GM18505 (cell line): Measurements from ENCODE around the gene ARSB.

ENCODE experiments used
- ATAC-seq: cut with Tn5 transposase; IDR thresholded peaks from one replicate; pipeline ENCODE4 v1.9.1; 2021; ENCODE audit not compliant: unreplicated experiment
- POLR2A ChIP-seq: IDR thresholded peaks from 4 replicates; pipeline ENCODE4 v1.6.1; 2011; ENCODE audit warnings: borderline replicate concordance; ENCODE audit not compliant: insufficient read depth, insufficient read length; ENCODE audit errors: extremely low read depth

ARSB gene

DNA sequence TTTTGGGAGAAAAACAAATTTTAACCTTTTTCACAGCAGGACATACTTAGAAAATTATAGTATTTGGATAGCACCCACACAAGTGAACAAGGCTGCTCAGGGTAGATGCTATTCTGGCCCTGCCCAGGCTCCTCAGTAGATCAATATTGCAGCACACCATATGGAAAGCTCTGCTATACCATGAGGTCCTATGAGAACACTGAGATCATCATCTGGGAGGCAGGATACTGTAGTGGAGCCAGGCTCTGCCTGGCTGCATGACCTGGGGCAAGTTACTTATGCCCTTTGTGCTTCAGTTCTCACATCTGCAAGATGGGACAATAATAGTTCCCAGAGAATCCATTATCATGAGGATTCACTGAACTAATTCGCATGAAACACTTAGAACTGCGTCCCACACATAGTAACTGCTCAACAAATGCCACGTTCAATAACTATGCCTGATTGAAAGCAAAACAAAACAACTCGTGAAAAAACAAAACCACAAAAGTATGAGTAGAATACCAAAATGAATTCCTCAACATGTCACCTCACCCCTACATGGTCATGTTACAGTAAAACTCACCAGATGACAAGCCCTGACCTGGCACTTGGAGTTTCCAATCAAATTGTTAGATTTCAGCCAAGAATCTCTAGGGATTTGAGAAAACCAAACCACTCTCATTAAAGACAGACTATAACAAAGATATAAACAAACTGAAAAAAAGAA, 31.9 kb downstream of the ARSB start:
- no peak for ATAC-seq
- no peak for TF ChIP-seq POLR2A

- no peak for ATAC-seq
- TF ChIP-seq POLR2A, result no peak
Measured at GRCh38 chr5:78930721-78931120, 54.4 kb downstream of the ARSB start.

- ATAC-seq, result no peak
- TF ChIP-seq POLR2A, result no peak
Measured at GRCh38 chr5:78929833-78930232, 55.3 kb downstream of the ARSB start.

DNA sequence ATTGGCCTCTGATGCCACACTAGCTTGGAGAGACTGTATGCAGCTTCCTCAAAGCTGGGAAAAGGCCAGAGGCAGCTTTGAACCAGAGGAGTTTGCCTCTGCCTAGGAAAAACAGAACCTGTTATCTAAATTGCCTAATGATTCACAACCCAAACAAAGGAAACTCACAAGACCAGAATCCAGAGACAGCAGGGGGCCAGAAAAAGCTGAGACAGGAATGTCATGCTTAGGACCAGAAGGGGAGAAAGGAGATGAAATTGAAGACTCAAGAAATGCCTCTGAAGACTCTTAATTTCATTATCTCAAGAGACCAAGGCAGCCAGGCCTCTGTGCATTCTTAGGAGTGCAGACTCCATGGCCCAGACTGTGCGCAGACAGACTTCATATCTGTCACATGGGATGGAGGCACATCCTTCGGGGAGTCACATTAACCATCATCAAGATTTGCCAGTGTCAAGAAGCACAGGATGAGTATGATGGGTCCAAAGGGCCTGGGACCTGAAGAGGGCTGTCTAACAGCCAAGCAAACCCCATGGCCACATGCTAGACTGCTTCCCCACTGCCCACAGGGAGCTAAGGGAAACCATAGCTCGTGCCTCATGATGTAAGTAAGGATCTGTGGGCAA, 57.3 kb downstream of the ARSB start:
- ATAC-seq, result no peak
- TF ChIP-seq POLR2A, result no peak

DNA sequence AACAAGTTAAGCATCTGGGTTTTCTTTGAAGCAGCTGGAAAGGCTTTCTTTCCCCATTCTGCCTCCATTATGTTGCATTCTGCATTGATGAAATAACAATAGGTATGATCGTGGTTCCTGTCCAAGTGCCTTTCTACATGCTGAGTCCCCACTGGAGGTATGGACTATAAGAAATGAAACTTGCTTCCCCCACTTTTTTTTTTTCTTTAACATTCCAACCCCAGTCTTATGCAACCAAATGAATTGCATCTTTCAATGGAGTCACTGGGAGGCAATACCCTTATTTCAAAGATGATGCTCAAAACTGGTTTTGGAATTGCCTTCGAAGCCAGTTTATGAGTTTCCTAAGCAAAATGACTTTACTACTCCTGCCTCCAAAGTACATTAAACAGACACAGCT, 58.9 kb downstream of the ARSB start:
- no peak for ATAC-seq

DNA sequence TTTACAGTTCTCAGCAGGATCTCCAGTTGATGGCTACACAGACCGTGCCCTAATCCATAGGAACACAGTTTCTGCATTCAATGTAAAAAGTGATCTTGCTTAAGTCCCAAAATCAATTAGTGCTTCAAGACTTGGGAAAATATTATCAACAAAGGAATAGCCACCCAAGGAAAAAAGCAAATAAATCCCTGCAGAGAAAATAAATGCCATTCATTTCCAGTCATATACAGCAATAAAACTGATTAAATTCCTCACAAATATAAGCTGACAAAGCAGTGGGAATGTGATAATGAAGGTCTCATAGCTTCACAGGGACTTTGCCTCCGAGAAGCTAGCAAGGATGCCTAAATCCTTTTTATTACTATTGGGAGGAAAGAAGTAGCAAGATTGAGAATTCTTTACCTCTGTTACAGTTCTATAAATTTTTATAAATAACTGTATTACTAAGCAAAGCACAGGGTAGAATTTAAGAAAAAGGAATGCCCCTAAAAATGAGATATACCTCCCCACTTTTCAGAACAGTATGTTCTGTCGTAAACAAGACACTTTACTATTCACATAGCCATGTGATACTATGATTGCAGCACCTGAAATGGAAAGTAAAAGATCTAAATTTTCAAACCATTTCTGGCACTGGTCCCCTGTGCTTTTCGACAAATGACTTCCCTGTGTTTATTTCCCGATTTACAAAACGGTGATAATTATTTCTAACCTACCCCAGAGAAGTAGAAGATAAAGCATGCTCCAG, 59.8 kb downstream of the ARSB start:
- no peak for TF ChIP-seq POLR2A
- no peak for ATAC-seq

More for the DNA sequence above, 58.9 kb downstream of the ARSB start:
- no peak for TF ChIP-seq POLR2A

DNA sequence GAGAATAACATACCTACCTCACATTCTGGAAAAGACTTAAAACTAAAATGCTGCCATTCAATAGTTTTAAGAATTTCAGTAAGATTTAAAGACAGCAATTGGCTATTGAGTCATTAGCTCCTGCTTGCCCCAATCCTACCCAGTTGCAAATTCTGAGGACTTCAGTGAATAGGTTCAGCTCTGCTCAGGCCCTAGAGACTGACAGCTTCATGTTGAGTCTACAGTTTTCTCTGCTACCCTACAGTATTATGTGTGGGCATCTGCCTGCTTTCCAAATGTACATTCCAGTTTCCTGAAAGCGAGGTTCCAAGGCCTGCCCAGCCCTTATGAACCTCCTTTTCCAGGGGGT, 61.5 kb downstream of the ARSB start:
- TF ChIP-seq POLR2A, result no peak
- ATAC-seq, result no peak

- peak; percentile 84 for ATAC-seq
- no peak for TF ChIP-seq POLR2A
Measured at GRCh38 chr5:78922879-78923621, 62.1 kb downstream of the ARSB start.

- TF ChIP-seq POLR2A, result no peak
- no peak for ATAC-seq
Measured at GRCh38 chr5:78920604-78921003, 64.5 kb downstream of the ARSB start.

- no peak for ATAC-seq
- no peak for TF ChIP-seq POLR2A
Measured at GRCh38 chr5:78919796-78920195, 65.3 kb downstream of the ARSB start.

DNA sequence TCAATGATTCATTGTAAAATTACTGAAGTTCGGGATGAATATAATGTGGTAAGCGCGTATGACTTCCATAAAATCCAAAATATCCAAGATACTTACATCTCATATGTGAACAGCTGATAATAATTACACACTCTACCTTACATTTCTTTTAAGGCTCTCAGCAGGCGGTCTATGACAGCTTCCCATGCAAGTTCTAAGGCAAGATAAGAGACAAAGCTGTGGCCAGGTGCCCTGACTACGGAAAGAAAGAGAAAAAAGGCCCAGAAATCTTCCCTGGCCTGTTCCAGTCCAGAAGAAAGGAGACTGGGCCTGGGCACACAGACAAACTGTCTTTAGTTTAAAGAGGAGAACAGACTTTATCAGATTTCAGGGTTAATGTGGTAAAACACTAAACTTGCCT, 69.1 kb downstream of the ARSB start:
- no peak for ATAC-seq
- no peak for TF ChIP-seq POLR2A

GRCh38 chr5:78915170-78915569, 69.9 kb downstream of the ARSB start:
- no peak for ATAC-seq
- no peak for TF ChIP-seq POLR2A

- no peak for ATAC-seq
- TF ChIP-seq POLR2A, result no peak
Measured at GRCh38 chr5:78912811-78913210, 72.3 kb downstream of the ARSB start.
